Ishikawa (cell line): Measurements from ENCODE around the gene DEFB132.

ENCODE experiments used
- CEBPB ChIP-seq: IDR thresholded peaks from 2 replicates; pipeline ENCODE4 v1.6.1; 2012
- CREB1 ChIP-seq: IDR thresholded peaks from 2 replicates; pipeline ENCODE4 v1.6.1; 2012; ENCODE audit warnings: low read depth
- EGR1 ChIP-seq: IDR thresholded peaks from 2 replicates; pipeline ENCODE4 v1.6.1; 2012
- EP300 ChIP-seq: IDR thresholded peaks from 2 replicates; pipeline ENCODE4 v1.6.1; 2012; ENCODE audit warnings: borderline replicate concordance
- FOXM1 ChIP-seq: IDR thresholded peaks from 2 replicates; pipeline ENCODE4 v1.6.1; 2012; ENCODE audit warnings: low read depth, borderline replicate concordance
- MAX ChIP-seq: IDR thresholded peaks from 2 replicates; pipeline ENCODE4 v1.6.1; 2012
- NFIC ChIP-seq: IDR thresholded peaks from 2 replicates; pipeline ENCODE4 v1.6.1; 2012
- RAD21 ChIP-seq: IDR thresholded peaks from 2 replicates; pipeline ENCODE4 v1.6.1; 2012; ENCODE audit warnings: low read depth
- REST ChIP-seq: IDR thresholded peaks from 2 replicates; pipeline ENCODE4 v1.6.1; 2012; ENCODE audit warnings: low read depth, mild to moderate bottlenecking
- TAF1 ChIP-seq: IDR thresholded peaks from 2 replicates; pipeline ENCODE4 v1.6.1; 2012; ENCODE audit warnings: low read depth, mild to moderate bottlenecking
- TCF12 ChIP-seq: IDR thresholded peaks from 2 replicates; pipeline ENCODE4 v1.6.1; 2012; ENCODE audit warnings: low read depth
- TEAD4 ChIP-seq: IDR thresholded peaks from 2 replicates; pipeline ENCODE4 v1.6.1; 2012
- USF1 ChIP-seq: IDR thresholded peaks from 2 replicates; pipeline ENCODE4 v1.6.1; 2012
- YY1 ChIP-seq: IDR thresholded peaks from 2 replicates; pipeline ENCODE4 v1.6.1; 2012; ENCODE audit warnings: low read depth
- ZBTB7A ChIP-seq: IDR thresholded peaks from 2 replicates; pipeline ENCODE4 v1.6.1; 2012; ENCODE audit warnings: low read depth

The DEFB132 gene

GRCh38 chr20:257419-257818 is at the start of gene DEFB132:
DEFB132 (plus strand) TSS chr20:257724; CDS start chr20:257779, 55 bp downstream.
- TF ChIP-seq EGR1: no peak
- TF ChIP-seq TEAD4: no peak
- no peak for TF ChIP-seq YY1
- TF ChIP-seq RAD21: no peak
- no peak for TF ChIP-seq MAX
- TF ChIP-seq USF1: no peak
- no peak for TF ChIP-seq EP300
- no peak for TF ChIP-seq CEBPB
- TF ChIP-seq NFIC: no peak
- TF ChIP-seq CREB1: no peak
- TF ChIP-seq REST: no peak
- TF ChIP-seq TAF1: no peak
- TF ChIP-seq TCF12: no peak
- TF ChIP-seq ZBTB7A: no peak
- TF ChIP-seq FOXM1: no peak

GRCh38 chr20:208942-209566 is 48.5 kb upstream of the DEFB132 start:
- TF ChIP-seq TAF1: no peak
- no peak for TF ChIP-seq NFIC
- TF ChIP-seq RAD21: peak; percentile 66
- no peak for TF ChIP-seq CEBPB
- TF ChIP-seq EP300: no peak

- no peak for TF ChIP-seq CEBPB
- TF ChIP-seq ZBTB7A: no peak
- no peak for TF ChIP-seq USF1
- no peak for TF ChIP-seq RAD21
- TF ChIP-seq TAF1: no peak
- TF ChIP-seq CREB1: no peak
Observed at GRCh38 chr20:210809-211502, 46.6 kb upstream of the DEFB132 start.

GRCh38 chr20:214383-214782 is 43.1 kb upstream of the DEFB132 start:
- no peak for TF ChIP-seq RAD21
- TF ChIP-seq ZBTB7A: no peak
- TF ChIP-seq CEBPB: no peak
- no peak for TF ChIP-seq FOXM1
- TF ChIP-seq TAF1: no peak
- no peak for TF ChIP-seq EGR1

GRCh38 chr20:215796-216195 is 41.7 kb upstream of the DEFB132 start:
- TF ChIP-seq TAF1 (no peak), FOXM1 (no peak), NFIC (no peak), RAD21 (no peak), CEBPB (no peak), REST (no peak), TCF12 (no peak), CREB1 (no peak), MAX (no peak), ZBTB7A (no peak), EP300 (no peak)

GRCh38 chr20:217266-217665 is 40.3 kb upstream of the DEFB132 start:
- TF ChIP-seq TAF1 (no peak), TCF12 (no peak), NFIC (no peak), RAD21 (no peak), ZBTB7A (no peak), EGR1 (no peak), MAX (no peak), EP300 (no peak), FOXM1 (no peak), CREB1 (no peak), YY1 (no peak)
